H9 (cell line): Measurements from ENCODE around the gene MACROD1. TPM values are rescaled to one million over a fixed set of nuclear protein-coding genes. Genes with fewer than 3 reads are reported as not detected.

Experiments
- DNase-seq: peaks from one replicate; pipeline ENCODE4 v3.0.0-alpha.2; 2017
- H2AFZ ChIP-seq: one replicate; pipeline ENCODE4 v1.6.1; 2013; ENCODE audit warnings: mild to moderate bottlenecking, low read length, control low read depth, moderate library complexity
- H2AK5ac ChIP-seq: 2 replicates; pipeline ENCODE4 v1.6.1; 2013; ENCODE audit warnings: low read length, control low read depth, mixed read lengths; ENCODE audit not compliant: insufficient read length
- H2BK120ac ChIP-seq: one replicate; pipeline ENCODE4 v1.6.1; 2013; ENCODE audit warnings: low read depth, mild to moderate bottlenecking, low read length, control low read depth, inconsistent platforms; ENCODE audit not compliant: poor library complexity, severe bottlenecking
- H2BK12ac ChIP-seq: 2 replicates; pipeline ENCODE4 v1.6.1; 2013; ENCODE audit warnings: low read length, control low read depth, mixed read lengths, low read depth; ENCODE audit not compliant: insufficient read length
- H2BK15ac ChIP-seq: 2 replicates; pipeline ENCODE4 v1.6.1; 2013; ENCODE audit warnings: low read depth, low read length, control low read depth
- H2BK20ac ChIP-seq: one replicate; pipeline ENCODE4 v1.6.1; 2013; ENCODE audit warnings: low read depth, mild to moderate bottlenecking, low read length, control low read depth, inconsistent platforms; ENCODE audit not compliant: poor library complexity, severe bottlenecking
- H2BK5ac ChIP-seq: 2 replicates; pipeline ENCODE4 v1.6.1; 2013; ENCODE audit warnings: low read length, control low read depth, mixed read lengths; ENCODE audit not compliant: insufficient read length
- H3K14ac ChIP-seq: 2 replicates; pipeline ENCODE4 v1.6.1; 2013; ENCODE audit warnings: low read length, control low read depth; ENCODE audit not compliant: insufficient read depth
- H3K18ac ChIP-seq: 2 replicates; pipeline ENCODE4 v1.6.1; 2013; ENCODE audit warnings: low read depth, mild to moderate bottlenecking, mixed read lengths, low read length, control low read depth; ENCODE audit not compliant: insufficient read length
- H3K23ac ChIP-seq: 2 replicates; pipeline ENCODE4 v1.6.1; 2013; ENCODE audit warnings: low read length, control low read depth, mixed read lengths, low read depth; ENCODE audit not compliant: insufficient read length
- H3K23me2 ChIP-seq: 2 replicates; pipeline ENCODE4 v1.6.1; 2013; ENCODE audit warnings: low read depth, mild to moderate bottlenecking, mixed read lengths, low read length, control low read depth; ENCODE audit not compliant: insufficient read length, poor library complexity, severe bottlenecking
- H3K27ac ChIP-seq: 2 replicates; pipeline ENCODE4 v1.5.1; 2013; ENCODE audit warnings: low read length, control low read depth, mixed read lengths, low read depth; ENCODE audit not compliant: insufficient read length
- H3K27me3 ChIP-seq: 2 replicates; pipeline ENCODE4 v1.6.1; 2013; ENCODE audit warnings: low read length, control low read depth, inconsistent platforms; ENCODE audit not compliant: insufficient read depth
- H3K4ac ChIP-seq: 2 replicates; pipeline ENCODE4 v1.6.1; 2013; ENCODE audit warnings: low read depth, mild to moderate bottlenecking, control low read depth, inconsistent platforms, low read length, moderate library complexity
- H3K4me1 ChIP-seq: 2 replicates; pipeline ENCODE4 v1.6.1; 2013; ENCODE audit warnings: low read length, control low read depth, inconsistent platforms; ENCODE audit not compliant: insufficient read depth
- H3K4me2 ChIP-seq: 2 replicates; pipeline ENCODE4 v1.6.1; 2013; ENCODE audit warnings: low read length, control low read depth, mixed read lengths; ENCODE audit not compliant: insufficient read length, insufficient read depth
- H3K56ac ChIP-seq: 2 replicates; pipeline ENCODE4 v1.6.1; 2013; ENCODE audit warnings: low read depth, mild to moderate bottlenecking, mixed read lengths, low read length, control low read depth; ENCODE audit not compliant: insufficient read length
- H3K79me1 ChIP-seq: 2 replicates; pipeline ENCODE4 v1.6.1; 2013; ENCODE audit warnings: low read depth, mild to moderate bottlenecking, moderate library complexity, low read length, control low read depth, inconsistent platforms; ENCODE audit not compliant: insufficient read depth, poor library complexity, severe bottlenecking
- H3K79me2 ChIP-seq: 2 replicates; pipeline ENCODE4 v1.6.1; 2013; ENCODE audit warnings: low read length, control low read depth, inconsistent platforms; ENCODE audit not compliant: insufficient read depth
- H3K9ac ChIP-seq: 2 replicates; pipeline ENCODE4 v1.6.1; 2013; ENCODE audit warnings: low read length, control low read depth, mixed read lengths; ENCODE audit not compliant: insufficient read length; ENCODE audit errors: extremely low read depth
- H3K9me3 ChIP-seq: one replicate; pipeline ENCODE4 v1.6.1; 2013; ENCODE audit warnings: low read depth, low read length, inconsistent platforms; ENCODE audit not compliant: control insufficient read depth
- H3T11ph ChIP-seq: one replicate; pipeline ENCODE4 v1.6.1; 2013; ENCODE audit warnings: mild to moderate bottlenecking, low read length, control low read depth, inconsistent platforms
- H4K20me1 ChIP-seq: one replicate; pipeline ENCODE4 v1.6.1; 2013; ENCODE audit not compliant: control insufficient read depth, insufficient read length, insufficient read depth
- H4K5ac ChIP-seq: 2 replicates; pipeline ENCODE4 v1.6.1; 2013; ENCODE audit warnings: low read depth, mild to moderate bottlenecking, mixed read lengths, low read length, control low read depth; ENCODE audit not compliant: insufficient read length
- H4K8ac ChIP-seq: replicated peaks from 2 replicates; pipeline ENCODE4 v1.6.1; 2013; ENCODE audit warnings: low read length, control low read depth, mixed read lengths, low read depth; ENCODE audit not compliant: insufficient read length
- H4K91ac ChIP-seq: 2 replicates; pipeline ENCODE4 v1.6.1; 2013; ENCODE audit warnings: low read depth, mild to moderate bottlenecking, moderate library complexity, mixed read lengths, low read length, control low read depth; ENCODE audit not compliant: insufficient read length
- H3K27ac Mint-ChIP-seq, 3 experiments: 2 replicates in 2 of 3; 3 replicates in 1 of 3; pipeline ENCODE4 v1.8.0; 2020 to 2021; ENCODE audit warnings: mixed read lengths in 3 of 3, mild to moderate bottlenecking in 1 of 3, moderate library complexity in 1 of 3
- H3K27me3 Mint-ChIP-seq: 2 replicates; pipeline ENCODE4 v1.8.0; 2021; ENCODE audit warnings: low read depth, mild to moderate bottlenecking, moderate library complexity, mixed read lengths
- H3K36me3 Mint-ChIP-seq, 3 experiments: 2 replicates in 2 of 3; 3 replicates in 1 of 3; pipeline ENCODE4 v1.8.0; 2020 to 2021; ENCODE audit warnings: low read depth in 3 of 3, mixed read lengths in 3 of 3; ENCODE audit not compliant: insufficient read depth in 1 of 3
- H3K4me1 Mint-ChIP-seq, 2 experiments: 2 replicates each; pipeline ENCODE4 v1.8.0; 2020; ENCODE audit warnings: mixed read lengths in 2 of 2
- H3K4me3 Mint-ChIP-seq, 2 experiments: 2 replicates in 1 of 2; 3 replicates in 1 of 2; pipeline ENCODE4 v1.8.0; 2020 to 2021; ENCODE audit warnings: mild to moderate bottlenecking in 2 of 2, mixed read lengths in 2 of 2, moderate library complexity in 1 of 2
- H3K9me3 Mint-ChIP-seq, 2 experiments: 2 replicates in 1 of 2; 3 replicates in 1 of 2; pipeline ENCODE4 v1.8.0; 2020; ENCODE audit warnings: mild to moderate bottlenecking in 2 of 2, mixed read lengths in 2 of 2, moderate library complexity in 1 of 2
- CTCF ChIP-seq: fragments of 200-600 bp; sonication (generic); conservative IDR thresholded peaks from 3 replicates; pipeline ENCODE4 v1.8.0; 2021; ENCODE audit warnings: antibody characterized with exemption, mild to moderate bottlenecking
- WGBS: extraction: QIAGEN DNeasy Blood & Tissue Kit; methylation state at CpG from one replicate; pipeline ENCODE4 v1.1.7; 2013; ENCODE audit warnings: missing lambda C conversion rate, low lambda C conversion rate, mixed read lengths; ENCODE audit not compliant: insufficient read length; ENCODE audit errors: extremely low coverage; 5-methylcytosine and 5-hydroxymethylcytosine counted together
- total RNA-seq: library from RNA; stranded (reverse); gene quantifications from 2 replicates; pipeline ENCODE4 v1.2.1, GENCODE V29; 2021

Gene MACROD1
- total RNA-seq, 1 experiment from 2014 or later: 21.2 TPM

DNA sequence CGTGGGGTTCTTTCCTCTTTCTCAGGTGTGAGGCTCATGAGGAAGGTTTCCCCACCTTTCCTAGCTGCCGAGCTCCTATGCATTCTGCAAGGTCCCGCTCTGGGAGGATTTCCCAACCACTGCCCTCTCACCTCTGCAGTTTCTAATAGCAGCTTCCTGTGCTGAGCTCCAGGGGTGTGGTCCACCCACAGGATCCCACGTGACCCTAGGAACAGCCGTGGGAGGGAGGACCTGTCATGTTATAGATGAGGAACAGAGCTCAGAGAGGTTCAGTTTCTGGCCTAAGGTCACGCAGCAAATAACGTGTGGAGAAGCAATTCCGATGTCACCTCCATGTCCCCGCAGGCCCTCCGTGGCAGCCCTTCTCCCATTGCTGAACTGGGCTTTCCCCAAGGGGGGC, 91.7 kb downstream of the MACROD1 start:
- Mint-ChIP-seq H3K9me3 (no peaks in the 10 kb centered on the region; a peak in 1 of 5 replicates), H3K27me3 (peaks cover 72% of the 10 kb centered on the region), H3K27ac (no peak overlapping the region), H3K4me3 (no peak overlapping the region), H3K4me1 (peaks cover 11 to 23% of the 10 kb centered on the region in 2 experiments), H3K36me3 (no peaks in the 10 kb centered on the region)
- Histone ChIP-seq H2BK15ac (no peak overlapping the region), H2BK20ac (no peak overlapping the region), H3K9me3 (no peaks in the 10 kb centered on the region), H3K79me2 (no peaks in the 10 kb centered on the region), H3K4ac (no peak overlapping the region), H2BK5ac (no peak overlapping the region), H3K9ac (no peak overlapping the region), H2BK12ac (no peak overlapping the region), H4K91ac (no peak overlapping the region), H3K23ac (no peak overlapping the region), H3K14ac (no peak overlapping the region; the same call in 1 of the 2 replicates), H2BK120ac (no peak overlapping the region), H4K8ac (no peak overlapping the region), H3K18ac (no peak overlapping the region), H2AFZ (no peak overlapping the region), H3K27ac (no peak overlapping the region), H2AK5ac (no peak overlapping the region), H3T11ph (no peak overlapping the region), H4K5ac (no peak overlapping the region), H3K4me1 (no peaks in the 10 kb centered on the region), H3K23me2 (no peaks in the 10 kb centered on the region), H4K20me1 (peaks cover 7% of the 10 kb centered on the region), H3K79me1 (no peaks in the 10 kb centered on the region), H3K27me3 (peaks cover 8% of the 10 kb centered on the region; the same call in 1 of the 2 replicates), H3K56ac (no peak overlapping the region), H3K4me2 (no peak overlapping the region)
- DNase-seq: no peak
- TF ChIP-seq CTCF: no peak
- no CpG with 5 or more reads among the region's 10 CpGs for WGBS
